Psoas muscle (tissue), 8 donors: ENCODE measurements around the gene EFEMP2. TPM values are rescaled to one million over a fixed set of nuclear protein-coding genes. Genes with fewer than 3 reads are reported as not detected.

Experiments used
- ATAC-seq, 4 donors: fragments of 200-7000 bp; cut with Tn5 transposase; one replicate each; pipeline ENCODE4 v1.9.1; 2020; ENCODE audit warnings: moderate library complexity in 3 of 4, mild to moderate bottlenecking in 2 of 4
- DNase-seq, 2 donors: peaks; one replicate each; pipeline ENCODE4 v3.0.0-alpha.2; 2020
- H3K27ac ChIP-seq: fragments of 200-600 bp; one replicate; pipeline ENCODE4 v1.8.0; 2022
- H3K27me3 ChIP-seq, 3 donors: fragments of 200-600 bp in 1 of 3; one replicate each; pipeline versions ENCODE4 v1.6.1 to v1.8.0; 2013 to 2022; ENCODE audit warnings: low read length in 2 of 3, mild to moderate bottlenecking in 2 of 3, moderate library complexity in 1 of 3; ENCODE audit not compliant: insufficient read depth in 3 of 3
- H3K36me3 ChIP-seq, 2 donors: fragments of 200-600 bp in 1 of 2; one replicate each; pipeline versions ENCODE4 v1.6.1 to v1.8.0; 2013 to 2022; ENCODE audit warnings: low read depth in 1 of 2, mild to moderate bottlenecking in 1 of 2, moderate library complexity in 1 of 2; ENCODE audit not compliant: insufficient read depth in 1 of 2
- H3K4me1 ChIP-seq: fragments of 200-600 bp; one replicate; pipeline ENCODE4 v1.8.0; 2022
- H3K4me3 ChIP-seq: fragments of 200-600 bp; one replicate; pipeline ENCODE4 v1.8.0; 2022; ENCODE audit warnings: mild to moderate bottlenecking
- H3K9me3 ChIP-seq: fragments of 200-600 bp; one replicate; pipeline ENCODE4 v1.8.0; 2022
- CTCF ChIP-seq: fragments of 200-600 bp; IDR thresholded peaks from one replicate; pipeline ENCODE4 v1.8.0; 2022; ENCODE audit warnings: antibody characterized with exemption
- WGBS, 3 donors: extraction: QIAGEN DNeasy Blood & Tissue Kit; methylation state at CpG; one replicate each; pipeline versions ENCODE4 v1.1.6 to v1.1.7; 2013; 5-methylcytosine and 5-hydroxymethylcytosine counted together
- intact Hi-C, 2 donors: fragments of 100-400 bp; cut with DNase I; formaldehyde crosslinking; loops; one replicate each; pipeline versions ENCODE4 v1.11.0 to v1.14.2; 2022
- polyA plus RNA-seq, 3 donors: library from polyadenylated mRNA; stranded (reverse); fragments of 200-250 nt; gene quantifications; one replicate each; pipeline ENCODE4 v1.2.3, GENCODE V29; 2013
- total RNA-seq, 4 donors: library from RNA; stranded (reverse); fragmentation: NEBNext Ultra II Directional in 2 of 4; extraction: Animal tissue kit (Norgen Biotek cat#: 25700) in 2 of 4; gene quantifications; one replicate each; pipeline versions ENCODE4 v1.2.1 to v1.2.4, GENCODE V29; 2021 to 2023
- donor health status: healthy with polysubstance abuse.
- donor health status: DM: no; HTN: no; CAD: no; lungs with moderate emphysema.
- donor health status: Bipolar disorder and iron deficiency.
- donor health status: healthy.
- donor health status: DM: yes; HTN: yes; CAD: no.
- donor health status: DM: no; HTN: no; CAD: no.
- donor health status: DM: no; HTN: no; CAD: no.
- donor health status: DM: yes; HTN: yes; CAD: no.

The EFEMP2 gene
- total and polyA plus RNA-seq, 7 donors: 14.8 to 46.6 (median 20.8) TPM

- no peak for TF ChIP-seq CTCF
- no peaks in the 10 kb centered on the region for H3K4me1 ChIP-seq
- DNase-seq (no peak), ATAC-seq (no peak)
- H3K27ac ChIP-seq: no peak overlapping the region
- intact Hi-C loops: no loop called here
- no peak overlapping the region for H3K4me3 ChIP-seq
- peaks cover 9 to 37% of the 10 kb centered on the region in 2 donors for H3K36me3 ChIP-seq
- no peaks in the 10 kb centered on the region for H3K9me3 ChIP-seq
- 61 to 70% (median 68%) methylated on average over 7 of the region's 7 CpGs for WGBS, 3 donors
- H3K27me3 ChIP-seq: no peaks in the 10 kb centered on the region
Measured at GRCh38 chr11:65880844-65881421, 8.3 kb upstream of the EFEMP2 start.

- Histone ChIP-seq H3K4me1 (no peaks in the 10 kb centered on the region), H3K9me3 (no peaks in the 10 kb centered on the region), H3K4me3 (no peak overlapping the region), H3K27ac (no peak overlapping the region), H3K36me3 (peaks cover 9 to 28% of the 10 kb centered on the region in 2 donors), H3K27me3 (no peaks in the 10 kb centered on the region)
- DNase-seq (no peak), ATAC-seq (no peak)
- WGBS, 3 donors: 59 to 72% (median 67%) methylated on average over 7 of the region's 7 CpGs
- no peak for TF ChIP-seq CTCF
- intact Hi-C loops: no loop called here
Measured at GRCh38 chr11:65880027-65880426, 7.4 kb upstream of the EFEMP2 start.

DNA sequence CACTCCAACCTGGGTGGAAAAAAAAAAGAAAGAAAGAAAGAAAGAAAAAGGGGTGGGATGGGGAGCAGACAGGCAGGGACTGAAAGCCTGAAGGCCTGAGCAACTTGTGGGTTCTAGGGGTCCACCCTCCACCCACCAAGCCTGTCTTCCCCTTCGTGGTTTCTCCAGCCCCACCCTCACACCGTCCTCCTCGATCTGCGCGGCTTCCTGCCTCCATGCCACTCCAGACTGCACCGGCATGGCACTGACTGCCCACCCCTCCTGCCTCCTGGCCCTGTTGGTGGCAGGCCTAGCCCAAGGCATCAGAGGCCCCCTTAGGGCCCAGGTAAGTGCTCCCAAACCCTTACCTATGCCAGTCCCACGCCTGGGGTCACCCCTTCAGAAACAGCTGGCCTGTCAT lies 7.0 kb upstream of the EFEMP2 start, which contains the start of gene CTSW:
CTSW (plus strand) TSS at position 221 of the 400 bp plus-strand sequence; CDS start at position 239, 18 bp downstream.
- TF ChIP-seq CTCF: no peak
- H3K27me3 ChIP-seq: no peaks in the 10 kb centered on the region
- intact Hi-C loops: no loop called here
- H3K27ac ChIP-seq: no peak within 1 kb of the TSS
- peaks cover 9 to 25% of the 10 kb centered on the region in 2 donors for H3K36me3 ChIP-seq
- 39 to 57% (median 52%) methylated on average over 7 of the region's 7 CpGs for WGBS, 3 donors
- no peak for ATAC-seq
- no peak for DNase-seq
- no peak within 1 kb of the TSS for H3K4me3 ChIP-seq
- no peaks in the 10 kb centered on the region for H3K9me3 ChIP-seq
- no peaks in the 10 kb centered on the region for H3K4me1 ChIP-seq

- H3K9me3 ChIP-seq: no peaks in the 10 kb centered on the region
- H3K4me1 ChIP-seq: peaks cover 12% of the 10 kb centered on the region
- peaks cover 0 to 22% of the 10 kb centered on the region in 2 donors for H3K36me3 ChIP-seq
- no peak for TF ChIP-seq CTCF
- intact Hi-C loops: no loop called here
- peak overlapping the region; percentile 81 for H3K27ac ChIP-seq
- 6 to 9% (median 9%) methylated on average over 42 to 54 of the region's 54 CpGs for WGBS, 3 donors
- H3K4me3 ChIP-seq: peak overlapping the region; percentile 75
- ATAC-seq: peak; percentile 95 to 97 (median 96)
- H3K27me3 ChIP-seq: no peaks in the 10 kb centered on the region
- DNase-seq: peak; percentile 95 to 97
Measured at GRCh38 chr11:65873318-65874156, 937 bp upstream of the EFEMP2 start.
